ENCODE measurements around the gene SORBS1.

DNA sequence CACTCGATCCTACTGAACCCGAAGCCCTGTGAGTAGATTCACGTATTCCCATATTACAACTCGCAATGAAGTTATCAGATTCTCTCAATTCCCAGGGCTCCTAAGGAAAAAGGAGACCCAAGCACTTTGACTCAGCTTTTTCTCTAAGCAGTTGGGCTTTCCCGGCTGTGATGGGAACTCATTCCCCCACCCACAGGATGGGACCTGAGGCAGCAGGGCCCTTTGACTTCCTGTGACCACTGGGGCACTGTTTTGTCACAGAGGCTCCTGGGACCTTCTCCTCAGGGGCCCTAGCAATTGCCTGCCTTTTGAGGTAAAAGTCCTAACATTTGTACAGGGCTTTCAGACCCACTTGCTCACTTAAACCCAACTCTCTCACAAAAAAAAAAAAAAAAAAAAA, 147.6 kb downstream of the SORBS1 start:
- no peak for TF ChIP-seq RXRA (CRISPR knock-in tag; IDR thresholded peaks at IDR 0.05)
- no peak for TF ChIP-seq EP300 (IDR thresholded peaks at IDR 0.05; ENCODE audit: low read depth in 2 of 2, low read length in 2 of 2)
- no peak for TF ChIP-seq EP300 (CRISPR knock-in tag; IDR thresholded peaks at IDR 0.05; ENCODE audit: borderline replicate concordance)
- TF ChIP-seq, protein P1, sequence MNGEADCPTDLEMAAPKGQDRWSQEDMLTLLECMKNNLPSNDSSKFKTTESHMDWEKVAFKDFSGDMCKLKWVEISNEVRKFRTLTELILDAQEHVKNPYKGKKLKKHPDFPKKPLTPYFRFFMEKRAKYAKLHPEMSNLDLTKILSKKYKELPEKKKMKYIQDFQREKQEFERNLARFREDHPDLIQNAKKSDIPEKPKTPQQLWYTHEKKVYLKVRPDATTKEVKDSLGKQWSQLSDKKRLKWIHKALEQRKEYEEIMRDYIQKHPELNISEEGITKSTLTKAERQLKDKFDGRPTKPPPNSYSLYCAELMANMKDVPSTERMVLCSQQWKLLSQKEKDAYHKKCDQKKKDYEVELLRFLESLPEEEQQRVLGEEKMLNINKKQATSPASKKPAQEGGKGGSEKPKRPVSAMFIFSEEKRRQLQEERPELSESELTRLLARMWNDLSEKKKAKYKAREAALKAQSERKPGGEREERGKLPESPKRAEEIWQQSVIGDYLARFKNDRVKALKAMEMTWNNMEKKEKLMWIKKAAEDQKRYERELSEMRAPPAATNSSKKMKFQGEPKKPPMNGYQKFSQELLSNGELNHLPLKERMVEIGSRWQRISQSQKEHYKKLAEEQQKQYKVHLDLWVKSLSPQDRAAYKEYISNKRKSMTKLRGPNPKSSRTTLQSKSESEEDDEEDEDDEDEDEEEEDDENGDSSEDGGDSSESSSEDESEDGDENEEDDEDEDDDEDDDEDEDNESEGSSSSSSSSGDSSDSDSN (CRISPR knock-in tag; IDR thresholded peaks at IDR 0.05): no peak
- no peak for TF ChIP-seq ZHX1 (CRISPR knock-in tag; IDR thresholded peaks at IDR 0.05; ENCODE audit: low read depth)
- TF ChIP-seq MYNN (CRISPR knock-in tag; IDR thresholded peaks at IDR 0.05; ENCODE audit: low read depth): no peak
- no peak for TF ChIP-seq ZNF256 (CRISPR knock-in tag; conservative IDR thresholded peaks at IDR 0.05)
- TF ChIP-seq MAZ (IDR thresholded peaks at IDR 0.05; ENCODE audit: borderline replicate concordance, low read depth, low read length): no peak
- TF ChIP-seq MAZ (CRISPR knock-in tag; IDR thresholded peaks at IDR 0.05; ENCODE audit: low read depth): no peak
- no peak for TF ChIP-seq RAD21 (CRISPR knock-in tag; IDR thresholded peaks at IDR 0.05)
